Esophagus squamous epithelium (tissue), 5 donors: ENCODE results near the gene SULT1A2. TPM values are rescaled to one million over a fixed set of nuclear protein-coding genes. Genes with fewer than 3 reads are reported as not detected.
"Not testable (repeated sequence)": the region's sequence is repeated elsewhere in the genome, so short reads cannot be mapped to it uniquely, and the experiment has no call there.

Experiments
- DNase-seq: peaks from one replicate; lab custom pipeline; 2025; lab: John Stamatoyannopoulos, UW
- H3K27ac ChIP-seq, 4 donors: fragments of 200-600 bp; sonication (generic); one replicate each; pipeline ENCODE4 v1.5.1; 2016 to 2019; ENCODE audit warnings: mild to moderate bottlenecking in 1 of 4
- H3K27me3 ChIP-seq, 4 donors: fragments of 200-600 bp; sonication (generic); 1 replicate in 3 of 4; 2 replicates in 1 of 4; pipeline versions ENCODE4 v1.5.1 to v1.6.0; 2017 to 2021; ENCODE audit warnings: antibody characterized with exemption in 1 of 4
- H3K36me3 ChIP-seq, 3 donors: fragments of 200-600 bp; sonication (generic); one replicate each; pipeline ENCODE4 v1.5.1; 2016 to 2019
- H3K4me1 ChIP-seq, 3 donors: fragments of 200-600 bp; sonication (generic); one replicate each; pipeline ENCODE4 v1.5.1; 2017 to 2019
- H3K4me3 ChIP-seq, 4 donors: fragments of 200-600 bp; sonication (generic); 1 replicate in 3 of 4; 2 replicates in 1 of 4; pipeline ENCODE4 v1.5.1; 2016 to 2019; ENCODE audit warnings: mild to moderate bottlenecking in 2 of 4, moderate library complexity in 1 of 4
- H3K9me3 ChIP-seq, 3 donors: fragments of 200-600 bp; sonication (generic); one replicate each; pipeline ENCODE4 v1.5.1; 2016 to 2019
- CTCF ChIP-seq, 6 experiments: fragments of 450-650 bp in 4 of 6; fragments of 200-600 bp in 2 of 6; sonication (generic) in 2 of 6; IDR thresholded peaks; one replicate each; pipeline ENCODE4 v1.5.1; 2016 to 2019; ENCODE audit warnings: antibody characterized with exemption in 6 of 6, mild to moderate bottlenecking in 4 of 6, moderate library complexity in 4 of 6
- POLR2A ChIP-seq, 4 donors: fragments of 450-650 bp; IDR thresholded peaks; one replicate each; pipeline ENCODE4 v1.6.1; 2017; ENCODE audit warnings: antibody characterized with exemption in 4 of 4, mild to moderate bottlenecking in 4 of 4, moderate library complexity in 3 of 4
- WGBS, 2 donors: methylation state at CpG; one replicate each; pipeline ENCODE4 v1.1.5; 2018; 5-methylcytosine and 5-hydroxymethylcytosine counted together
- intact Hi-C: fragments of 100-400 bp; cut with DNase I; formaldehyde crosslinking; loops from one replicate; pipeline ENCODE4 v1.15.0; 2022
- total RNA-seq, 4 donors: library from RNA; depleted of rRNA; stranded (reverse); fragments of >200 nt; gene quantifications; one replicate each; pipeline ENCODE4 v1.1.0, GENCODE V29; 2016
- donor health status: DM: yes; HTN: yes; CAD: no.

The SULT1A2 gene
- total RNA-seq, 4 donors from 2014 or later = 0.26 to 0.49 (median 0.38) TPM; not detected in 1

- H3K27ac ChIP-seq = no peak overlapping the region
- TF ChIP-seq CTCF (IDR thresholded peaks at IDR 0.05) = no peak
- TF ChIP-seq POLR2A (IDR thresholded peaks at IDR 0.05) = no peak
- WGBS, 2 donors = 95 to 96% methylated on average over 4 of the region's 4 CpGs
- no peak overlapping the region for H3K4me3 ChIP-seq
- peaks cover 0 to 9% (median 0%) of the 10 kb centered on the region in 3 donors for H3K9me3 ChIP-seq
- H3K27me3 ChIP-seq = no peaks in the 10 kb centered on the region
- H3K36me3 ChIP-seq = peaks cover 0 to 5% (median 0%) of the 10 kb centered on the region in 3 donors
- no peak for DNase-seq
- intact Hi-C loops = no loop called here
- H3K4me1 ChIP-seq = peaks cover 0 to 20% (median 3%) of the 10 kb centered on the region in 3 donors
These were observed 26.7 kb downstream of the SULT1A2 start for GRCh38 chr16:28569968-28570752.

GRCh38 chr16:28569021-28569420 is 27.8 kb downstream of the SULT1A2 start:
- WGBS, 2 donors = 83 to 87% methylated on average over 4 to 5 of the region's 5 CpGs
- Histone ChIP-seq H3K27me3 (no peaks in the 10 kb centered on the region), H3K36me3 (peaks cover 0 to 9% (median 0%) of the 10 kb centered on the region in 3 donors), H3K4me1 (peaks cover 0 to 20% (median 3%) of the 10 kb centered on the region in 3 donors), H3K27ac (no peak overlapping the region), H3K4me3 (no peak overlapping the region), H3K9me3 (peaks cover 0 to 9% (median 0%) of the 10 kb centered on the region in 3 donors)
- no peak for DNase-seq
- TF ChIP-seq CTCF (IDR thresholded peaks at IDR 0.05) (no peak), POLR2A (IDR thresholded peaks at IDR 0.05) (no peak)
- intact Hi-C loops = no loop called here

GRCh38 chr16:28567292-28567691 is 29.6 kb downstream of the SULT1A2 start:
- TF ChIP-seq CTCF (IDR thresholded peaks at IDR 0.05) (no peak), POLR2A (IDR thresholded peaks at IDR 0.05) (no peak)

GRCh38 chr16:28566233-28566925 is 30.5 kb downstream of the SULT1A2 start:
- H3K4me1 ChIP-seq, H3K27ac ChIP-seq, intact Hi-C loops, H3K9me3 ChIP-seq, H3K27me3 ChIP-seq, H3K36me3 ChIP-seq, H3K4me3 ChIP-seq, DNase-seq: not testable (repeated sequence)
- 98 to 100% methylated on average over 3 to 4 of the region's 4 CpGs for WGBS, 2 donors

More at GRCh38 chr16:28567292-28567691, 29.6 kb downstream of the SULT1A2 start:
- Histone ChIP-seq H3K4me1 (peaks cover 0 to 6% (median 2%) of the 10 kb centered on the region in 3 donors), H3K4me3 (no peak overlapping the region), H3K9me3 (peaks cover 0 to 9% (median 0%) of the 10 kb centered on the region in 3 donors), H3K27ac (no peak overlapping the region), H3K36me3 (peaks cover 0 to 9% (median 0%) of the 10 kb centered on the region in 3 donors), H3K27me3 (no peaks in the 10 kb centered on the region)
- 89 to 94% methylated on average over 2 of the region's 2 CpGs for WGBS, 2 donors
- no peak for DNase-seq
- intact Hi-C loops = no loop called here

GRCh38 chr16:28563218-28563617 is 33.6 kb downstream of the SULT1A2 start:
- no peak for DNase-seq
- 91 to 92% methylated on average over 6 of the region's 6 CpGs for WGBS, 2 donors
- H3K27me3 ChIP-seq = no peaks in the 10 kb centered on the region
- no peak overlapping the region for H3K27ac ChIP-seq
- H3K9me3 ChIP-seq = peaks cover 0 to 9% (median 0%) of the 10 kb centered on the region in 3 donors
- intact Hi-C loops = no loop called here
- peaks cover 0 to 6% (median 0%) of the 10 kb centered on the region in 3 donors for H3K4me1 ChIP-seq
- H3K36me3 ChIP-seq = peaks cover 0 to 22% (median 0%) of the 10 kb centered on the region in 3 donors
- TF ChIP-seq POLR2A (IDR thresholded peaks at IDR 0.05) (no peak), CTCF (IDR thresholded peaks at IDR 0.05) (no peak)
- H3K4me3 ChIP-seq = no peak overlapping the region
